Activated naive CD8-positive, alpha-beta T cell (primary cell): Measurements from ENCODE around the gene SLC7A1.

Experiments used
- H3K27ac Mint-ChIP-seq: one replicate; pipeline ENCODE4 v1.8.0; 2021; ENCODE audit warnings: mixed read lengths
- H3K27me3 Mint-ChIP-seq: one replicate; pipeline ENCODE4 v1.8.0; 2021; ENCODE audit warnings: mixed read lengths
- H3K36me3 Mint-ChIP-seq: one replicate; pipeline ENCODE4 v1.8.0; 2021; ENCODE audit warnings: mixed read lengths
- H3K4me1 Mint-ChIP-seq: one replicate; pipeline ENCODE4 v1.8.0; 2021; ENCODE audit warnings: low read depth, mixed read lengths
- H3K4me3 Mint-ChIP-seq: one replicate; pipeline ENCODE4 v1.8.0; 2021; ENCODE audit warnings: mild to moderate bottlenecking, mixed read lengths
- H3K9me3 Mint-ChIP-seq: one replicate; pipeline ENCODE4 v1.8.0; 2021; ENCODE audit warnings: low read depth, mixed read lengths

Gene SLC7A1

GRCh38 chr13:29490561-29490885 lies 105.0 kb downstream of the SLC7A1 start:
- H3K36me3 Mint-ChIP-seq: no peaks in the 10 kb centered on the region

GRCh38 chr13:29489650-29490560 lies 105.6 kb downstream of the SLC7A1 start:
- Mint-ChIP-seq H3K9me3 (no peaks in the 10 kb centered on the region), H3K27me3 (peaks cover 9% of the 10 kb centered on the region), H3K4me1 (no peaks in the 10 kb centered on the region), H3K27ac (no peak overlapping the region), H3K4me3 (no peak overlapping the region), H3K36me3 (no peaks in the 10 kb centered on the region)

More at GRCh38 chr13:29490561-29490885, 105.0 kb downstream of the SLC7A1 start:
- Mint-ChIP-seq H3K4me3 (no peak overlapping the region), H3K9me3 (no peaks in the 10 kb centered on the region), H3K27me3 (peaks cover 9% of the 10 kb centered on the region), H3K27ac (no peak overlapping the region), H3K4me1 (no peaks in the 10 kb centered on the region)

- Mint-ChIP-seq H3K36me3 (no peaks in the 10 kb centered on the region), H3K27me3 (peaks cover 3% of the 10 kb centered on the region), H3K27ac (no peak overlapping the region), H3K4me1 (no peaks in the 10 kb centered on the region), H3K9me3 (no peaks in the 10 kb centered on the region), H3K4me3 (no peak overlapping the region)
These were observed 107.7 kb downstream of the SLC7A1 start for GRCh38 chr13:29487466-29488454.

- Mint-ChIP-seq H3K27ac (no peak overlapping the region), H3K27me3 (peaks cover 3% of the 10 kb centered on the region), H3K4me3 (no peak overlapping the region), H3K9me3 (no peaks in the 10 kb centered on the region), H3K4me1 (no peaks in the 10 kb centered on the region), H3K36me3 (no peaks in the 10 kb centered on the region)
These were observed 108.9 kb downstream of the SLC7A1 start for GRCh38 chr13:29486551-29486950.

GRCh38 chr13:29484796-29485195 lies 110.7 kb downstream of the SLC7A1 start:
- no peaks in the 10 kb centered on the region for H3K9me3 Mint-ChIP-seq

GRCh38 chr13:29484236-29484635 lies 111.3 kb downstream of the SLC7A1 start:
- peaks cover 4% of the 10 kb centered on the region for H3K27me3 Mint-ChIP-seq
- H3K27ac Mint-ChIP-seq: no peak overlapping the region
- no peak overlapping the region for H3K4me3 Mint-ChIP-seq
- H3K4me1 Mint-ChIP-seq: no peaks in the 10 kb centered on the region
- no peaks in the 10 kb centered on the region for H3K9me3 Mint-ChIP-seq
- H3K36me3 Mint-ChIP-seq: no peaks in the 10 kb centered on the region

More at GRCh38 chr13:29484796-29485195, 110.7 kb downstream of the SLC7A1 start:
- peaks cover 4% of the 10 kb centered on the region for H3K27me3 Mint-ChIP-seq
- H3K4me3 Mint-ChIP-seq: no peak overlapping the region
- H3K36me3 Mint-ChIP-seq: no peaks in the 10 kb centered on the region
- H3K27ac Mint-ChIP-seq: no peak overlapping the region
- H3K4me1 Mint-ChIP-seq: no peaks in the 10 kb centered on the region

- Mint-ChIP-seq H3K9me3 (no peaks in the 10 kb centered on the region), H3K4me1 (no peaks in the 10 kb centered on the region), H3K27me3 (peaks cover 5% of the 10 kb centered on the region), H3K27ac (no peak overlapping the region), H3K4me3 (no peak overlapping the region), H3K36me3 (no peaks in the 10 kb centered on the region)
These were observed 111.9 kb downstream of the SLC7A1 start for GRCh38 chr13:29483623-29484022.

- Mint-ChIP-seq H3K27me3 (peaks cover 6% of the 10 kb centered on the region), H3K36me3 (no peaks in the 10 kb centered on the region), H3K9me3 (no peaks in the 10 kb centered on the region), H3K27ac (no peak overlapping the region), H3K4me1 (no peaks in the 10 kb centered on the region), H3K4me3 (no peak overlapping the region)
These were observed 112.3 kb downstream of the SLC7A1 start for GRCh38 chr13:29483211-29483610.

GRCh38 chr13:29482504-29482903 lies 113.0 kb downstream of the SLC7A1 start:
- Mint-ChIP-seq H3K9me3 (no peaks in the 10 kb centered on the region), H3K4me1 (no peaks in the 10 kb centered on the region), H3K27me3 (peaks cover 4% of the 10 kb centered on the region), H3K4me3 (no peak overlapping the region), H3K27ac (no peak overlapping the region), H3K36me3 (no peaks in the 10 kb centered on the region)

- Mint-ChIP-seq H3K27me3 (peaks cover 9% of the 10 kb centered on the region), H3K27ac (no peak overlapping the region), H3K9me3 (no peaks in the 10 kb centered on the region), H3K4me1 (no peaks in the 10 kb centered on the region), H3K4me3 (no peak overlapping the region), H3K36me3 (no peaks in the 10 kb centered on the region)
These were observed 113.9 kb downstream of the SLC7A1 start for GRCh38 chr13:29481603-29482002.

GRCh38 chr13:29480893-29481525 lies 114.5 kb downstream of the SLC7A1 start:
- H3K9me3 Mint-ChIP-seq: no peaks in the 10 kb centered on the region
- no peaks in the 10 kb centered on the region for H3K4me1 Mint-ChIP-seq
- peaks cover 9% of the 10 kb centered on the region for H3K27me3 Mint-ChIP-seq
- H3K4me3 Mint-ChIP-seq: no peak overlapping the region
- H3K27ac Mint-ChIP-seq: no peak overlapping the region
- H3K36me3 Mint-ChIP-seq: no peaks in the 10 kb centered on the region

- Mint-ChIP-seq H3K27me3 (peaks cover 9% of the 10 kb centered on the region), H3K4me3 (no peak overlapping the region), H3K4me1 (no peaks in the 10 kb centered on the region), H3K36me3 (no peaks in the 10 kb centered on the region), H3K27ac (no peak overlapping the region), H3K9me3 (no peaks in the 10 kb centered on the region)
These were observed 115.6 kb downstream of the SLC7A1 start for GRCh38 chr13:29479716-29480492.

- H3K27me3 Mint-ChIP-seq: peaks cover 13% of the 10 kb centered on the region
- no peak overlapping the region for H3K4me3 Mint-ChIP-seq
- H3K4me1 Mint-ChIP-seq: no peaks in the 10 kb centered on the region
- H3K27ac Mint-ChIP-seq: no peak overlapping the region
- no peaks in the 10 kb centered on the region for H3K36me3 Mint-ChIP-seq
- H3K9me3 Mint-ChIP-seq: no peaks in the 10 kb centered on the region
These were observed 119.4 kb downstream of the SLC7A1 start for GRCh38 chr13:29476046-29476445.

GRCh38 chr13:29474991-29475390 lies 120.5 kb downstream of the SLC7A1 start:
- Mint-ChIP-seq H3K9me3 (no peaks in the 10 kb centered on the region), H3K27ac (no peak overlapping the region), H3K36me3 (no peaks in the 10 kb centered on the region), H3K4me1 (no peaks in the 10 kb centered on the region), H3K27me3 (peaks cover 13% of the 10 kb centered on the region), H3K4me3 (no peak overlapping the region)
